Motor neuron (in vitro differentiated cells): ENCODE results near the gene THSD4. TPM values are rescaled to one million over a fixed set of nuclear protein-coding genes. Genes with fewer than 3 reads are reported as not detected.
A peak's percentile ranks its signal among the peaks of the same experiment; 100 is the strongest.

Source experiments
- ATAC-seq, 8 experiments: fragments of 200-7000 bp; cut with Tn5 transposase; replicated peaks in 6 of 8; 2 replicates each; pipeline ENCODE4 v1.8.0; 2021; ENCODE audit warnings: mild to moderate bottlenecking in 8 of 8, moderate library complexity in 8 of 8
- H3K27ac ChIP-seq, 2 donors: fragments of 250-450 bp; sonication (Bioruptor Pico); 2 replicates each; pipeline ENCODE4 v1.9.0; 2021; ENCODE audit warnings: antibody characterized with exemption in 2 of 2, mild to moderate bottlenecking in 2 of 2, moderate library complexity in 1 of 2
- H3K4me1 ChIP-seq, 2 donors: fragments of 250-450 bp; sonication (Bioruptor Pico); replicated peaks in 1 of 2; 2 replicates each; pipeline ENCODE4 v1.6.1; 2021; ENCODE audit warnings: antibody characterized with exemption in 2 of 2, mild to moderate bottlenecking in 2 of 2, moderate library complexity in 1 of 2
- H3K4me3 ChIP-seq, 5 donors: fragments of 250-450 bp; sonication (Bioruptor Pico); 2 replicates each; pipeline ENCODE4 v1.9.0; 2021; ENCODE audit warnings: antibody characterized with exemption in 5 of 5, mild to moderate bottlenecking in 5 of 5, moderate library complexity in 4 of 5
- WGBS, 10 experiments: fragments of 450-650 bp; shearing (Covaris generic); methylation state at CpG; one replicate each; pipeline ENCODE4 v1.0.0; 2022; 5-methylcytosine and 5-hydroxymethylcytosine counted together
- in situ Hi-C, 9 experiments: fragments of 400-800 bp; cut with MboI; loops; one replicate each; pipeline ENCODE4 v1.15.0; 2021; ENCODE audit warnings: low sequenced_read_pairs in 9 of 9, low pct_unique_long_range_greater_than_20kb in 2 of 9; ENCODE audit not compliant: unreplicated experiment in 9 of 9
- total RNA-seq, 8 experiments: library from RNA; unstranded; fragments of 300-600 nt; gene quantifications; 2 replicates each; pipeline versions ENCODE4 v1.2.3 to v1.2.4, GENCODE V29; 2022

The THSD4 gene
- total RNA-seq, 8 experiments from 2014 or later, result 1.3 to 28.4 (median 6.7) TPM

DNA sequence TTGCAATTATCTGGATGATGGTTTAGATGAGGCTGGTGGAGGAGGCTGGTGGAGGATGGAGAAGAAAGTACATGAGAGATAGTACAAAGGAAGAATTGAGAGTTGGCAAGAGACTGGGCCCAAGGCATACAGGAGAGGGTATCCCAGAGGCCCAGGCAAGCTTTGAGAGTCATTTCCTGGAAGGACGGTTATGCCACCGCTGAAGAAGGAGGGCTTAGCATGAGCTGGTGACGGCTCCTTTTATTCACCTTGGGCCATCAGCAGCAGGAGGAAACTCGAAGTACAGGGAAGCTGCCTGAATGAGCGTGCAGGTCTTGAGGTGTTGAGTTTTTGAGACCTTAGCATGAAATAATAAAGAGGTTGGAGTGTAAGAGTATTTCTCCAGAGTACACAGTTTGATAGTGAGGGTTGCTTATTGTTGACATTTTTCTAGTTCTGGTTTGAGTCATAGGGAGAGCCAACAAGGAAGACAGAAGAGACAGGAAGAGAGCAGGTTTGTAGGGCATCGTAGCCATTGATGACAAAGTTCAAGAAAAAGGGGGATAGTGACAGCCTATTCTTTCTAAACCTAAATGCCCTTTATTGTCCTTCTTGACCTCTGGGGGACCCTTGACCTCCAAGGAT lies 13.8 kb downstream of the THSD4 start:
- in situ Hi-C loops, result no loop called here
- ATAC-seq, result no peak
- H3K4me1 ChIP-seq, result peaks cover 0 to 3% of the 10 kb centered on the region in 2 donors
- H3K4me3 ChIP-seq, result no peak overlapping the region
- WGBS, 10 experiments, result 46 to 100% (median 93%) methylated on average over 1 to 6 of the region's 6 CpGs; no CpG with 5 or more reads in 2 of the 10 experiments
- H3K27ac ChIP-seq, result no peak overlapping the region

DNA sequence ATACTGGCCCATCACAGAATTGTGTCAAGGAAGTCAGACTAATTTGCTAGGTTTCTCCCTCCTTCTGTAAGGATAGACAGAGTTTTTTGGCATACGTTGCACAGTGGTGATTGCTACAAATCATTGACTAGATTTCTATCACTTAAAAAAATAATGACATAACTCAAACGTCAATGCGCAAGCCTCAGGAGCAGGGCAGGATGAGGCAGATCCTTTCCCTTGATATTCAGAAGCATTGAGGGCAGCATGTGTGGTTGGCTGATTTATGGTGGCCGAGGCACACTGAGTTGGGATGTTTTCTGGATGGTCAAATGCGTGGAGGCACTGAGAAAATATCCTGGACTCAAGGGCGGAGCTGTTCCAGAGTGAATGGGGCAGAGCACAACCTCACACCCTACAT lies 14.4 kb downstream of the THSD4 start:
- WGBS, 10 experiments, result 50 to 100% (median 85%) methylated on average over 1 to 5 of the region's 6 CpGs; no CpG with 5 or more reads in 1 of the 10 experiments
- in situ Hi-C loops, result no loop called here
- Histone ChIP-seq H3K4me3 (no peak overlapping the region), H3K4me1 (peaks cover 0 to 3% of the 10 kb centered on the region in 2 donors), H3K27ac (no peak overlapping the region)
- ATAC-seq, result no peak

DNA sequence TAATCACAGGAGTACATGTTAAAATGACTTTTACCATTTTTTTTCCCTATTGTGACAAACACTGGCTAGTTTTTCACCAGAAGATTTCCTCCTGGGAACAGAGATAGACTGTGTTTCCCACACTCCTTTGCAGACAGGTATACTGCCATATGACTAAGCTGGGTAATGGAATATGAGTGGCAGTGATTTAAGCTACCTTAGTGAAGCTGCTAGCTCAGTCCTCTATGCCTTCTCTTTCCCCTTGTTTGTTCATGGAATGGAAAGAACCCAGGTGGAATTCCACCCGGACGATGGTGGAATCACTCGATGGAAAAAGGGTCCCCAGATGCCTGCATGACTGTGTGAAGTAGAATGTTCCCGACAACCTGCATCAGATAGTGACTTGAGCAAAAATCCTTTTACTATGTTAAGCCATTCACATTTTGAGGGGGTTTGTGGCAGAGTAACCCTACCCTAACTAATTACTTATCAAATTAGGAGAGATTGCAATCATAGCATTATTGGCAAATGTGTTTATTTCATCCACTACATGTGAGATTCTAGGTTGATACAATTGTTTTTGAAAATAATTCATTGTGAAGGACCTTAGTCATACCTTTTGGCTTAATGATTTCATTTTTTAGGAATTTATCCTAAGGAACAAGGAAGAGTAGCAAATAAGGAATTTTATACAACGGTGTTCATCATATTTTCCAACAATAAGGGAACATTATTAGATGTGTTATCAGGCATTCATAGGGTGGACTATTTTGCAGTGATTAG lies 16.5 kb downstream of the THSD4 start:
- ATAC-seq, result no peak
- peaks cover 0 to 3% of the 10 kb centered on the region in 2 donors for H3K4me1 ChIP-seq
- H3K4me3 ChIP-seq, result no peak overlapping the region
- in situ Hi-C loops, result no loop called here
- no peak overlapping the region for H3K27ac ChIP-seq
- 45 to 100% (median 82%) methylated on average over 1 to 5 of the region's 5 CpGs for WGBS, 10 experiments

DNA sequence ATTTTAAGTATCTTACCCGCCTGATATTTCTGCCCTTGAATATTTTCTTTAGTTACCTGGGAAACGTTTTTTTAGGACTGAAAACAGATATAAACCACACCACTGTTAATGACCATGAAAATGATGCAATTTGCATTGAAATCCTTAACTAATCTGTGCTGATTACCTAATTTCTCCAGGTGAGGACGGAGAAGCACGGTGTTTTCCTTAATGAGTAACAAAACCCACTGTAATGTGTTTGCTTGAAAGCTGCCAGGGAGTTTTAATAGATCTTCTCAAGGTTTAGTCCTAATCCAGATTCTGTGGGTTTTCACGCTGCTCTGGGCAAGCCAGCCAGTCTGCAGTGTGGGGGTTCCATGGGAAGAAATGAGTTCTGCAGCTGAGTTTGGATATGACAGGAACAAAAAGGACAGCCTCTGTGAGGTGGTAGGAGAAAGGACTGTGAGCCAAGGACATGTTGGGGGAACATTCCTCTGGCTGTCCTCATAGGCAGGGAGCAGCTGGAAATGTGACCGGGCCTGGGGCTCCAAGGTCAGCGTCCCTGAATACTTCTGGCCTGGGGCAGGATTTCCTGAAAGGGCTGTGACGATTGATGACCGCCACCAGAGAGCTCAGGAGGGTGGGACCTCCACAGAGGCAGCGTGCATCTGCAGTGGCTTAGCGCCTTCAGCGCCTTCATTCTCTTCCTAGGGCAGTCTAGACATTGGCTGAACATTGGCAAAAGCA lies 18.6 kb downstream of the THSD4 start:
- 46 to 94% (median 68%) methylated on average over 2 to 7 of the region's 12 CpGs for WGBS, 10 experiments
- Histone ChIP-seq H3K4me3 (no peak overlapping the region), H3K4me1 (peaks cover 0 to 3% of the 10 kb centered on the region in 2 donors), H3K27ac (no peak overlapping the region)
- peak in 4 of 8 experiments; percentile 29 to 56 (median 42) for ATAC-seq
- in situ Hi-C loops, result no loop called here

DNA sequence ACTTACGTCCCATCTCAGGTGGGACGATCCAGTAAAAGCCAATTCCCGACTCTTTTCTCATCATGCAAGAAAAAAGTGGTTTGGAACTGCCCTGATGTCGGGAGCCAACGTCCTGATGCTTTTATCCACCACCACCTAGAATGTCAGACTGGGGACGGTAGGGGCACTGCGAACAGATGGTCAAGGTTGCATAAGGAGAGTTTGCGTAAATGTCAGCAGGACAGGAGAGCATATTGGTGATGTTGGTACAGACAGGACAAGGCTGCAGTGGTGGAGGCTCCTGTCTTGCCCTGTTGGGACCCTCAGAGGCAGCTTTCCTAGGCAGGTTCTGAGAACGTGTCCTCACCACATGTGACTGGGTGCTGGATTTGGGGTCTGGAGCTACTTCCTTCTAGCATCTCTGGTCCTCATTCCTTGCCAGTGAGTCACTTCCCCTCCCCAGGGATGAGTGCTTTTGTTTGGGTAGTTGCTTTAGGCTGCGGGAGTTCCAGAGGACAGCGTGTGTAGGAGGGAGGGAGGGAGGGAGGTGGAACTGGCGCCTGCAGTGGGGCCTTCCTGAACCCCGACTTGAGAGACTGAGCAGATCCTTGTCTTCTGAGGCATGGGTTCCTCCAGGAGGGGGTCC lies 21.0 kb downstream of the THSD4 start:
- Histone ChIP-seq H3K4me3 (no peak overlapping the region), H3K27ac (no peak overlapping the region), H3K4me1 (peaks cover 0 to 3% of the 10 kb centered on the region in 2 donors)
- ATAC-seq, result no peak
- WGBS, 10 experiments, result 60 to 100% (median 98%) methylated on average over 1 to 8 of the region's 13 CpGs; no CpG with 5 or more reads in 4 of the 10 experiments
- in situ Hi-C loops, result no loop called here

DNA sequence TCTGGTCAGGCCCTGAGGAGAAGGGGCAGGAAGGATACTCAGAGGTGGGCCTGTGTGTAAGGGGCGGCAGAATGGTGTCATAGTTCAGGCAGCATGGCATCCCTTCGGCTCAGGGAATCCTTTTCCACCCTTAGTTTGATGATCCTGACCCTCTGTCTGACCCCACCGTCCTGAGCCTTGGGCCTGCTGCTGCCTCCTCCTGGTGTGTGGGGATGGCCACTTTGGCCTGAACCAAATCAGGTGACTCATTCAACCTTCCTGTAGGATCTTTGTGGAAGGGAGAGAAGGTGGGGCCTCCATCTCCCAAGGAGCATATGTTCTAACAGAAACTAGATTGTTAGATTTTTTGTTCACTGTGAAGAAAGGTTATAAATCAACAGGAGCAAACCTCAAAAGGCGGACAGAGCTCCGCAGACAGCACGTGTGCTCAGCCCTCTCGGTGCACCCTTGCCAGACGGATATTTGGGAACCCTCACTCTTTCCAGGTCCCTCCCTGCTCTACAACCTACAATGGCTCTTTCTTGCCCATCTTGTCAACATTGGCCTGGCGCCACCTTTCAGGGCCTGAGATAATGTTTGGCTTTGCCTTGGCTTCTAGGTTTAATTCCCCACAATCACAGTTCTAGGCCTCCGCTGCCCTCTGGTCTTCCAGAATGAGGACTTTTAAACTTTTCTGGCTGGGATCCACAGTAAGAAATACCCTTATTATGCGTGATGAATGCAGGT lies 21.7 kb downstream of the THSD4 start:
- H3K4me1 ChIP-seq, result peaks cover 0 to 3% of the 10 kb centered on the region in 2 donors
- peak in 1 of 8 experiments; percentile 17 for ATAC-seq
- no peak overlapping the region for H3K4me3 ChIP-seq
- WGBS, 10 experiments, result 80 to 100% (median 96%) methylated on average over 1 to 7 of the region's 11 CpGs
- in situ Hi-C loops, result no loop called here
- no peak overlapping the region for H3K27ac ChIP-seq

DNA sequence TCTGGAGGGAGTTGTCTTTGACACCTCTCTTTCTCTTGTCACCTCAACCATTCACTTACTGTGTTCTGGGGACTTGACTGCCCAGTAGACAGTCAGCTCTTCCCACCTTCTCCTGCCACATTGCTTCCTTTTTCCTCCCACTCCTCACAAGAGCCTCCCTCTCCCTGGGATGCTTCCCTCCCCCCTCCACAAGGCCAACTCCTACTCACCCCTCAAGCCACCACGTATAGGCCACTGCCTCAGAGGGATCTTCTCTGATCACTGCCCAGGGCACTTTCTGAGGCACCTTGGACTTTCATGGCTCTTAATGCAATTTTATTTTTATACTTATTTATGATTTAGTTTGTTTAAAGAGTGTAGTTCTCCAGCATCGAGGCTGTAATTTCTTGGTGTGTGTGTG lies 23.2 kb downstream of the THSD4 start:
- in situ Hi-C loops, result no loop called here
- Histone ChIP-seq H3K4me3 (no peak overlapping the region), H3K4me1 (peaks cover 0 to 3% of the 10 kb centered on the region in 2 donors), H3K27ac (no peak overlapping the region)
- no peak for ATAC-seq
- WGBS, 10 experiments, result 20 to 100% (median 100%) methylated on average over 1 to 2 of the region's 2 CpGs; no CpG with 5 or more reads in 5 of the 10 experiments

DNA sequence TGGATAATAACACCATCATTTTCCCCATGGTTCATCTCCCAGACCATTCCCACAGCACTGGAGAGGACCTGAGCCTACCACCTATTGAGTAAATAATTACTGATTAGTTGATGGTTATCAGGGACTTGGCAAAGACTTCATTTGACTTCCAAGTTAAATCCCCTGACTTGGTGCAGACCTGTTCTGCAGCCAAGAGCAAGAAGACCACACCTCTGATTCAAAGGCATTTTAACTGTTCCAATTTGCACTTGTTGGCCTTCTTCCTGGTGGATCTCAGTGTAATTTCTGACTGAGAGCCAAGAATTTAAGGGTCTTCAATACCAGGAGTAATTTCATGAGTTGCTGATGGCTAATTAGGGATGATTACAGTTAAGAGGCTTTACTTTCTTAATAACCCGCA lies 24.0 kb downstream of the THSD4 start:
- H3K4me1 ChIP-seq, result no peaks in the 10 kb centered on the region
- 0 to 100% (median 89%) methylated on average over 1 of the region's 1 CpG; no CpG with 5 or more reads in 3 of the 10 experiments for WGBS, 10 experiments
- no peak overlapping the region for H3K27ac ChIP-seq
- in situ Hi-C loops, result no loop called here
- no peak for ATAC-seq
- no peak overlapping the region for H3K4me3 ChIP-seq

DNA sequence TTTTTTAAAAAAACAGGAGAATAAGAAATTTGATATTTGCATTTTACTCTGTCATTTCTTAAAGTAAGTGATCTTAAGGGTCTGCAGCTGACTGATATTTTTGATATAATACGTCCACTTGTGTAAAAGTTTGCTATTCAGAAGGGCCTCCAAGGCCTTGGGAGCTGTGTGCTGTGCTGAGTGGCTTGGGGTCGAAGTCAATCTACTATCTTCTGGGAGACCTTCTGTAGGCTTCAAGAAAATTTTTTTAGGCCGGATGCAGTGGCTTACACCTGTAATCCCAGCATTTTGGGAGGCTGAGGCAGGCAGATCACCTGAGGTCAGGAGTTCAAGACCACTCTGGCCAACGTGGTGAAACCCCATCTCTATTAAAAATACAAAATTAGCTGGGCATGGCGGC lies 26.3 kb downstream of the THSD4 start:
- no peaks in the 10 kb centered on the region for H3K4me1 ChIP-seq
- in situ Hi-C loops, result no loop called here
- H3K4me3 ChIP-seq, result no peak overlapping the region
- H3K27ac ChIP-seq, result no peak overlapping the region
- ATAC-seq, result no peak
- WGBS, 10 experiments, result 33 to 100% (median 92%) methylated on average over 1 to 4 of the region's 5 CpGs; no CpG with 5 or more reads in 1 of the 10 experiments

DNA sequence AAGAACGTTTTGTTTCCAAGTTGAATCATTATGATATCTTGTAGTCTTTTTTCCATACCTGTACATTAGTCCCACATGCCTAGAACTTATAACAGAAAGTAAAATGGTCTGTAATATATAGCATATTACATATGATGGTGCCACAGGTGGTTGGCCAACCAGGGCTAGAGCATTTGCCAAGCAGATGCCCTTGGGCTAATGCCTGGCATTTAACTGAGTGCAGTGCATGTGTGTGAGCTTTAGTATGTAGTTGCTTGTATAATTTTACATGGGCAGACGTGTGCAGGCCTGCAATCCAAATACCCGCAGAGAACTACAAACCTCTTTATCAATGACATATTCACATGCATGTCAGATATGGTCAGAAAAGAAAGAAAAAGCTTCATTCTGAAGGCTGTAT lies 27.5 kb downstream of the THSD4 start:
- H3K4me1 ChIP-seq, result no peaks in the 10 kb centered on the region
- in situ Hi-C loops, result no loop called here
- ATAC-seq, result no peak
- H3K27ac ChIP-seq, result no peak overlapping the region
- 0 to 100% (median 69%) methylated on average over 1 to 3 of the region's 3 CpGs; no CpG with 5 or more reads in 2 of the 10 experiments for WGBS, 10 experiments
- H3K4me3 ChIP-seq, result no peak overlapping the region

DNA sequence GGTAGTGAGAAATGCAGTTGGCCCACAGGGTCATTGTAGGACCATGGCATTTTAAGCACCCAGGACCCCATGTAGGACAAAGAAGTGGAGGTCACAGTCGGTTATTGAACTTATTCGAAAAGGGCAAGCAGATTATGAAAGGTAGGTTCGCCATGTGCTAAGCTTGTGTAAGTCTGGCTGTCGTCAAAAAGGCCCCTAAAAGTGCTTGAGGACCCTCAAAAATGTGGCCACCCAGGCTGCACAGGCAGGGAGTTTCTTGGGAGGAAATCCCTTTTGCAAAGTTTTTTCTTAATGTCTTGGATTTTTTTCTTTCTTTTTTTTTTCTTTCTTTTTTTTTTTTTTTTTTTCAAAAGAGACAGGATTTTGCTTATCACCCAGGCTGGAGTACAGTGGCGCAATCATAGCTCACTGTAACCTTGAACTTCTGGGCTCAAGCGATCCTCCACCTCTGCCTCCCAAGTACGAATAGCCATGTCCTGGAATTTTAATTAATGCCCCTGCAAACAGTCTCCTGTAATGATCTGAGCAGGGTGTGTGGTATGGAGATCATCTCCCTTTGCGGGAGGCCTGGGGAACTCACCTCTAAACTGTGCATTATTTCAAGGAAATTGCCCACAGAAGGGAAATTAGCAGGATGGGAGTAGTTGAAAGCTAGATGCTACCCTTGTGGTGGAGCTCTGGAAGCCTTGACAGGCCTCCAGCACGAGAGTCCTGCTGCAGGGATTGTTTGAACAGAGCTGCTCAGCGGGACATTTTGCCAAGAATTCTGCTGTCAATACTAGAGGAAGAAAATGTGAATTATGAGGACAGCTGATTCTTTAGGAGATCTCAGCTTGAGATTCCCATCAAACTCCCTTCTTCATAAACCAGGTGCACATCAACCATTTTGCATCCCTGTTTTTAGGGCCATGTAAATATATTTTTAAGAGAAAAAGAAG lies 28.4 kb downstream of the THSD4 start:
- H3K4me3 ChIP-seq, result no peak overlapping the region
- in situ Hi-C loops, result no loop called here
- WGBS, 10 experiments, result 56 to 86% (median 80%) methylated on average over 5 to 10 of the region's 10 CpGs
- H3K4me1 ChIP-seq, result no peaks in the 10 kb centered on the region
- H3K27ac ChIP-seq, result no peak overlapping the region
- peak in 1 of 8 experiments; percentile 36 for ATAC-seq
